GM12865 (cell line): Measurements from ENCODE around the gene FASN.

Source experiments
- DNase-seq: peaks from one replicate; pipeline ENCODE4 v3.0.0; 2010; ENCODE audit warnings: low read depth
- H3K4me3 ChIP-seq: 2 replicates; pipeline ENCODE4 v1.5.1; 2011; ENCODE audit warnings: mild to moderate bottlenecking, low read depth, low read length, control low read depth
- CTCF ChIP-seq: IDR thresholded peaks from 2 replicates; pipeline ENCODE4 v1.5.1; 2011; ENCODE audit warnings: low read length, control low read depth, low read depth, inconsistent platforms; ENCODE audit not compliant: insufficient read depth; ENCODE audit errors: missing control alignments

FASN gene

GRCh38 chr17:82031303-82031884 is 66.6 kb downstream of the FASN start, which contains the start of gene RAC3:
TSS of gene RAC3 (plus strand) at chr17:82031678. CDS start at chr17:82031762, 84 bp downstream.
- peak; percentile 36 for DNase-seq
- TF ChIP-seq CTCF = no peak
- peak within 1 kb of the TSS; percentile 44 for H3K4me3 ChIP-seq

GRCh38 chr17:82030470-82031302 is 67.3 kb downstream of the FASN start:
- peak; percentile 93 for TF ChIP-seq CTCF
- H3K4me3 ChIP-seq = peak overlapping the region; percentile 44
- peak; percentile 80 for DNase-seq

GRCh38 chr17:82029990-82030469 is 68.0 kb downstream of the FASN start:
- H3K4me3 ChIP-seq = no peak overlapping the region
- no peak for TF ChIP-seq CTCF
- no peak for DNase-seq

GRCh38 chr17:82029391-82029790 is 68.6 kb downstream of the FASN start:
- no peak for TF ChIP-seq CTCF
- no peak overlapping the region for H3K4me3 ChIP-seq

GRCh38 chr17:82028966-82029365 is 69.1 kb downstream of the FASN start:
- no peak for TF ChIP-seq CTCF
- DNase-seq = no peak
- H3K4me3 ChIP-seq = no peak overlapping the region

More at GRCh38 chr17:82029391-82029790, 68.6 kb downstream of the FASN start:
- no peak for DNase-seq
